Endothelial cell of umbilical vein (primary cell): Measurements from ENCODE around the gene NKAIN4. TPM values are rescaled to one million over a fixed set of nuclear protein-coding genes. Genes with fewer than 3 reads are reported as not detected.

Experiments used
- BruUV-seq: library from RNA; stranded (reverse); fragments of 400-500 nt; replicated peaks from 2 replicates; lab custom pipeline; 2021; lab: Mats Ljungman, UMichigan
- CTCF ChIA-PET: fragments of 300-600, 350-600 bp; sonication (Branson Sonifier 250); formaldehyde crosslinking; loops from one replicate; lab custom pipeline; 2021; ENCODE audit warnings: antibody characterized with exemption, inconsistent platforms; lab: Charles Lee
- POLR2A ChIA-PET: fragments of 300-600, 350-600 bp; sonication (Branson Sonifier 250); formaldehyde crosslinking; loops from one replicate; lab custom pipeline; 2021; ENCODE audit warnings: antibody characterized with exemption, inconsistent platforms; lab: Charles Lee
- DNase-seq: peaks from one replicate; pipeline ENCODE4 v3.0.0-alpha.2; 2011; ENCODE audit warnings: low read depth, low spot score
- FAIRE-seq: peaks from 2 replicates; lab custom pipeline; 2011; peaks lifted over from hg19 to GRCh38; lab: Jason Lieb, UNC
- H2AFZ ChIP-seq: 2 replicates; pipeline ENCODE4 v1.6.0; 2012; ENCODE audit warnings: low read depth, low read length, control low read depth, inconsistent platforms
- H3K27ac ChIP-seq: 2 replicates; pipeline ENCODE4 v1.5.1; 2011; ENCODE audit warnings: low read depth, mild to moderate bottlenecking, control low read depth, low read length, moderate library complexity; ENCODE audit not compliant: insufficient read depth
- H3K27me3 ChIP-seq, 2 experiments: 2 replicates each; pipeline versions ENCODE4 v1.6.0 to v1.6.1; 2011; ENCODE audit warnings: low read length in 2 of 2, mixed read lengths in 1 of 2; ENCODE audit not compliant: control insufficient read depth in 2 of 2, insufficient read depth in 2 of 2
- H3K36me3 ChIP-seq, 2 experiments: 2 replicates in 1 of 2; 3 replicates in 1 of 2; pipeline ENCODE4 v1.5.1; 2011; ENCODE audit warnings: low read length in 2 of 2, mild to moderate bottlenecking in 1 of 2, moderate library complexity in 1 of 2; ENCODE audit not compliant: control insufficient read depth in 2 of 2, insufficient read depth in 2 of 2; ENCODE audit errors: extremely low read depth in 1 of 2
- H3K4me1 ChIP-seq: 3 replicates; pipeline ENCODE4 v1.5.1; 2011; ENCODE audit warnings: mild to moderate bottlenecking, low read length; ENCODE audit not compliant: control insufficient read depth, insufficient read depth; ENCODE audit errors: extremely low read depth
- H3K4me2 ChIP-seq: 2 replicates; pipeline ENCODE4 v1.6.1; 2011; ENCODE audit warnings: low read length, control low read depth, mixed read lengths; ENCODE audit not compliant: insufficient read depth
- H3K4me3 ChIP-seq, 3 experiments: fragments of 200-600 bp in 1 of 3; sonication (generic), shearing (Covaris generic) in 1 of 3; replicated peaks in 1 of 3; 2 replicates each; pipeline ENCODE4 v1.5.1; 2011 to 2016; ENCODE audit warnings: control low read depth in 3 of 3, low read length in 3 of 3, mild to moderate bottlenecking in 2 of 3, inconsistent platforms in 1 of 3, low read depth in 1 of 3, moderate library complexity in 1 of 3; ENCODE audit not compliant: insufficient read depth in 1 of 3
- H3K79me2 ChIP-seq: 2 replicates; pipeline ENCODE4 v1.6.0; 2012; ENCODE audit warnings: low read length, inconsistent platforms; ENCODE audit not compliant: control insufficient read depth, insufficient read depth
- H3K9ac ChIP-seq: replicated peaks from 2 replicates; pipeline ENCODE3; 2011; ENCODE audit warnings: low read length, control low read depth; ENCODE audit not compliant: insufficient read depth; ENCODE audit errors: extremely low read depth
- H3K9me1 ChIP-seq: replicated peaks from 3 replicates; pipeline ENCODE4 v1.6.0; 2011; ENCODE audit warnings: mild to moderate bottlenecking, low read length; ENCODE audit not compliant: control insufficient read depth, insufficient read depth; ENCODE audit errors: extremely low read depth
- H3K9me3 ChIP-seq: replicated peaks from 2 replicates; pipeline ENCODE4 v1.5.1; 2012; ENCODE audit warnings: low read length, inconsistent platforms; ENCODE audit not compliant: control insufficient read depth, insufficient read depth
- H4K20me1 ChIP-seq: replicated peaks from 2 replicates; pipeline ENCODE3; 2011; ENCODE audit warnings: mild to moderate bottlenecking, low read length; ENCODE audit not compliant: control insufficient read depth, insufficient read depth; ENCODE audit errors: extremely low read depth
- EZH2 ChIP-seq: IDR thresholded peaks from 2 replicates; pipeline ENCODE4 v1.6.1; 2012; ENCODE audit warnings: borderline replicate concordance, low read depth, mild to moderate bottlenecking, moderate library complexity, low read length, inconsistent platforms; ENCODE audit not compliant: severe bottlenecking
- FOS ChIP-seq: IDR thresholded peaks from 2 replicates; pipeline ENCODE4 v1.6.1; 2011; ENCODE audit warnings: mild to moderate bottlenecking, low read length, moderate library complexity, borderline replicate concordance; ENCODE audit not compliant: insufficient read depth
- GATA2 ChIP-seq: IDR thresholded peaks from 2 replicates; pipeline ENCODE4 v1.7.0; 2011; ENCODE audit warnings: low read depth, mild to moderate bottlenecking, moderate library complexity, mixed read lengths, low read length; ENCODE audit not compliant: insufficient read length, insufficient read depth
- MYC ChIP-seq: IDR thresholded peaks from one replicate; pipeline ENCODE4 v1.6.1; 2011; ENCODE audit warnings: mild to moderate bottlenecking, low read depth, low read length
- POLR2A ChIP-seq: IDR thresholded peaks from 2 replicates; pipeline ENCODE4 v1.6.1; 2012; ENCODE audit warnings: low read depth, mild to moderate bottlenecking, control low read depth, low read length
- POLR2AphosphoS5 ChIP-seq: IDR thresholded peaks from 2 replicates; pipeline ENCODE4 v1.6.1; 2012; ENCODE audit warnings: low read depth, mild to moderate bottlenecking, control low read depth, low read length, moderate library complexity; ENCODE audit not compliant: insufficient read depth
- dilution Hi-C: fragments of 300-500 bp; cut with MboI; formaldehyde crosslinking; loops from one replicate; pipeline ENCODE4 v1.15.0; 2019; ENCODE audit warnings: low sequenced_read_pairs; ENCODE audit not compliant: extremely low pct_ligation_motif_present
- intact Hi-C: fragments of 100-400 bp; cut with micrococcal nuclease; formaldehyde crosslinking; loops from one replicate; pipeline ENCODE4 v1.10.0; 2022
- polyA plus RNA-seq, 4 experiments: library from polyadenylated mRNA; depleted of rRNA in 3 of 4; stranded (reverse) in 3 of 4; unstranded in 1 of 4; fragments of >200 nt; gene quantifications; 2 replicates each; pipeline versions ENCODE4 v1.2.1 to v1.2.3, GENCODE V29; 2011 to 2012; ENCODE audit warnings: missing spikeins in 1 of 4
- total RNA-seq: library from RNA; stranded (reverse); gene quantifications from 2 replicates; pipeline ENCODE4 v1.2.3, GENCODE V29; 2021
- TF ChIP-seq, protein P1 (sequence below), 2 donors: IDR thresholded peaks; 1 replicate in 1 of 2; 2 replicates in 1 of 2; pipeline ENCODE4 v1.5.1; 2011; ENCODE audit warnings: low read length in 2 of 2, mild to moderate bottlenecking in 2 of 2, moderate library complexity in 2 of 2, control low read depth in 1 of 2, inconsistent platforms in 1 of 2, low read depth in 1 of 2; ENCODE audit not compliant: insufficient read depth in 1 of 2; ENCODE audit errors: extremely low read depth in 1 of 2

NKAIN4 gene
- total and polyA plus RNA-seq, 2 donors (not counting 3 experiments of a cell fraction or from before 2014, with no cell fraction given) = 0.04 TPM; not detected in 1

- CTCF ChIA-PET = interaction anchor here (1.0 to 1.7 kb wide), 2 partner anchors 33 to 52 kb away, joined by 3 to 10 read pairs; no protein-coding TSS in a partner anchor
- TF ChIP-seq FOS = no peak
- no peak for TF ChIP-seq POLR2A
- TF ChIP-seq, protein P1, sequence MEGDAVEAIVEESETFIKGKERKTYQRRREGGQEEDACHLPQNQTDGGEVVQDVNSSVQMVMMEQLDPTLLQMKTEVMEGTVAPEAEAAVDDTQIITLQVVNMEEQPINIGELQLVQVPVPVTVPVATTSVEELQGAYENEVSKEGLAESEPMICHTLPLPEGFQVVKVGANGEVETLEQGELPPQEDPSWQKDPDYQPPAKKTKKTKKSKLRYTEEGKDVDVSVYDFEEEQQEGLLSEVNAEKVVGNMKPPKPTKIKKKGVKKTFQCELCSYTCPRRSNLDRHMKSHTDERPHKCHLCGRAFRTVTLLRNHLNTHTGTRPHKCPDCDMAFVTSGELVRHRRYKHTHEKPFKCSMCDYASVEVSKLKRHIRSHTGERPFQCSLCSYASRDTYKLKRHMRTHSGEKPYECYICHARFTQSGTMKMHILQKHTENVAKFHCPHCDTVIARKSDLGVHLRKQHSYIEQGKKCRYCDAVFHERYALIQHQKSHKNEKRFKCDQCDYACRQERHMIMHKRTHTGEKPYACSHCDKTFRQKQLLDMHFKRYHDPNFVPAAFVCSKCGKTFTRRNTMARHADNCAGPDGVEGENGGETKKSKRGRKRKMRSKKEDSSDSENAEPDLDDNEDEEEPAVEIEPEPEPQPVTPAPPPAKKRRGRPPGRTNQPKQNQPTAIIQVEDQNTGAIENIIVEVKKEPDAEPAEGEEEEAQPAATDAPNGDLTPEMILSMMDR (IDR thresholded peaks at IDR 0.05; ENCODE audit: extremely low read depth in 1 of 2, insufficient read depth in 1 of 2, low read depth in 1 of 2, low read length in 2 of 2) = no peak
- no peak for TF ChIP-seq POLR2AphosphoS5
- TF ChIP-seq EZH2 = no peak
- TF ChIP-seq GATA2 = no peak
- TF ChIP-seq MYC = no peak
These were observed 21.6 kb upstream of the NKAIN4 start for GRCh38 chr20:63275825-63276224.

More at GRCh38 chr20:63275825-63276224, 21.6 kb upstream of the NKAIN4 start:
- H2AFZ ChIP-seq = no peak overlapping the region
- FAIRE-seq (no peak), DNase-seq (no peak)
- H3K79me2 ChIP-seq = peaks cover 47% of the 10 kb centered on the region
- no peaks in the 10 kb centered on the region for H3K9me1 ChIP-seq
- no peak overlapping the region for H3K27ac ChIP-seq
- dilution Hi-C loops (no loop called here), intact Hi-C loops (no loop called here)
- no peaks in the 10 kb centered on the region for H3K27me3 ChIP-seq
- POLR2A ChIA-PET = no interaction called here
- H3K36me3 ChIP-seq = peaks cover 2 to 38% of the 10 kb centered on the region in 2 experiments
- H3K9ac ChIP-seq = no peak overlapping the region
- H3K9me3 ChIP-seq = no peaks in the 10 kb centered on the region
- H3K4me3 ChIP-seq = no peak overlapping the region
- H3K4me1 ChIP-seq = peaks cover 6% of the 10 kb centered on the region
- BruUV-seq = no TSS peak
- no peak overlapping the region for H3K4me2 ChIP-seq
- H4K20me1 ChIP-seq = no peaks in the 10 kb centered on the region
